WI38 (cell line): Measurements from ENCODE around the gene AFAP1.

Experiments
- H3K4me3 ChIP-seq: 2 replicates; pipeline ENCODE4 v1.5.1; 2011; ENCODE audit warnings: low read depth, mild to moderate bottlenecking, control low read depth, low read length
- TF ChIP-seq, protein P1 (sequence below): IDR thresholded peaks from 2 replicates; pipeline ENCODE4 v1.5.1; 2012; ENCODE audit warnings: low read depth, mild to moderate bottlenecking, control low read depth, low read length

The AFAP1 gene

DNA sequence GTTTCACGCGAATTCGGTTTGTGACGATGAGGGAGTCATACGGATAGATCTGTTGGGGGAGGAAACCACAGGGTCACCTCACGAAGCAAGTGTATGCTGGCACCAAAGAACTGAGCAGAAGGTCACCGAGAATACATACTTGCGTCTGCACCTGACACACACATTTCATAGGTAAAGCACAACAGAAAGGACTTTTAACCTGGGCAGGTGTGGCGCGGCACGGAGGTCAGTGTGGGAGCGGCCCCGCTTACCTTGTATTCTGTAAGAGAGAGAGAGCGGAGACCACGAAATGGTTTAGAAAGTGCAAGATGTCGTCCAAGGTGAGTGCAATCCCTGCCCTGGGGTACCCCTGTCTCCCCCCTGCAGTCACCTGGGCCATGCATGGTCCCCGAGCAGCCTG, 43.6 kb upstream of the AFAP1 start:
- TF ChIP-seq, protein P1, sequence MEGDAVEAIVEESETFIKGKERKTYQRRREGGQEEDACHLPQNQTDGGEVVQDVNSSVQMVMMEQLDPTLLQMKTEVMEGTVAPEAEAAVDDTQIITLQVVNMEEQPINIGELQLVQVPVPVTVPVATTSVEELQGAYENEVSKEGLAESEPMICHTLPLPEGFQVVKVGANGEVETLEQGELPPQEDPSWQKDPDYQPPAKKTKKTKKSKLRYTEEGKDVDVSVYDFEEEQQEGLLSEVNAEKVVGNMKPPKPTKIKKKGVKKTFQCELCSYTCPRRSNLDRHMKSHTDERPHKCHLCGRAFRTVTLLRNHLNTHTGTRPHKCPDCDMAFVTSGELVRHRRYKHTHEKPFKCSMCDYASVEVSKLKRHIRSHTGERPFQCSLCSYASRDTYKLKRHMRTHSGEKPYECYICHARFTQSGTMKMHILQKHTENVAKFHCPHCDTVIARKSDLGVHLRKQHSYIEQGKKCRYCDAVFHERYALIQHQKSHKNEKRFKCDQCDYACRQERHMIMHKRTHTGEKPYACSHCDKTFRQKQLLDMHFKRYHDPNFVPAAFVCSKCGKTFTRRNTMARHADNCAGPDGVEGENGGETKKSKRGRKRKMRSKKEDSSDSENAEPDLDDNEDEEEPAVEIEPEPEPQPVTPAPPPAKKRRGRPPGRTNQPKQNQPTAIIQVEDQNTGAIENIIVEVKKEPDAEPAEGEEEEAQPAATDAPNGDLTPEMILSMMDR, result no peak
- no peak overlapping the region for H3K4me3 ChIP-seq

DNA sequence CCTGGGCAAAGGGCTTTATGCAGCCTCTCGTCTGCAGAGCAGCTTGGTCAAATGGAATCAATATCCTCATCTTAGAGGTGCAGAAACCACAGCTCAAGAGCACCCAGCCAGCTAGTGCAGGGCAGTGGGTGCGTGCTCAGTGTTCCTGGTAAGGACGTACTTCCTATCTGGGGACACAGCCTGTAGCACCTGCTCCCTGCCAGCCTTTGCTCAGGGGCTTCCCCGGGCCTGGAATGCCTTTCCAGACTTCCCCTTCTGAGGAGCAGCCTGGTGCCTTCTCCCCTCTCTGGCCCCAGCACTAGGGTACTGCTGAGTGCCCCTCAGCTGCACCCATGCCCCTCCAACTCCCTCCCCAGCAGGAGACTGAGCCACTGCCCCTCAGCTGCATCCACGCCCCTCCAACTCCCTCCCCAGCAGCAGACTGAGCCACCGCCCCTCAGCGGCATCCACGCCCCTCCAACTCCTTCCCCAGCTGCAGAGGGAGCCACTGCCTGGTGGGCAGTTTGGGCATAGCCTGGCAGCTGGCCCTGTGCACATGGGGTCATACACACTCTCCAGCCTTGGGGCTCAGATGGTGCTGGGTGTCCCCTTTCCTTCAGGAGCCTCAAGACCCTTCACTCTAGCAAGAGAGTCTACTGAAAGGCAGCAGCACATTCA, 42.2 kb upstream of the AFAP1 start:
- no peak overlapping the region for H3K4me3 ChIP-seq
- TF ChIP-seq, protein P1, result no peak

DNA sequence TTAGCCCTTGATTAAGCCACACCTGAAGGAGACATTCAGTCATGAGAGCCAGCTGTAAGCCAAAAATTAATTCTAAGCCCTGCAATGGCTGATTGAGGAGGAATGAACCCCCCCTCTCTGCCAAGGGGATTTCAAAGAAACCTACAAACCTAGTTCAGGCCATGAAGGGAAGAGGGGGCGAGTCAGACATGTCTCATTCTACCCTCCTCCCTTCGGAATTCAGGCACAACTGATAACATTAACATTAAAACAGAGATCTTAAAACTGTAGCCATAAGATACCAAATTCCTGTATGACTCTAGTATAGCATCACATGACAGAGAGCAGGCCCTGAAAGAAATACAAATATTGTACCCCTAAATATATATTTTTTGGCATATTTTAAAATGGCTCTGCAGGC, 40.4 kb upstream of the AFAP1 start:
- TF ChIP-seq, protein P1, result no peak
- H3K4me3 ChIP-seq, result no peak overlapping the region

DNA sequence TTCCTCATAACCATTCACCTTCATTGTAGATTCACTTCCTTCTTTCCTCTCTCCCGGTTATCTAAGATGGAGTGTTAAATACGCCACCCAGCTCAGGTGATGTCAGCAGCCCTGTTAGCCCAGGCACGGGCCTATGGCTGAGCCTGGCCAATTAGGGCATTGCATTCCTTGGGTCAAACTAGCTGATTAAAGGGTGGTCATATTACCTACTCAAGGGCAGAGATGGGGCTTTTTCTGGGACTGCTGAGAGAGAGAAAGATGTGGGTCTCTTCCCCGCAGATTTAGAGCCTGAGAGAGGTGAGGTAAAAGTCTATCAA, 39.9 kb upstream of the AFAP1 start:
- TF ChIP-seq, protein P1, result no peak

DNA sequence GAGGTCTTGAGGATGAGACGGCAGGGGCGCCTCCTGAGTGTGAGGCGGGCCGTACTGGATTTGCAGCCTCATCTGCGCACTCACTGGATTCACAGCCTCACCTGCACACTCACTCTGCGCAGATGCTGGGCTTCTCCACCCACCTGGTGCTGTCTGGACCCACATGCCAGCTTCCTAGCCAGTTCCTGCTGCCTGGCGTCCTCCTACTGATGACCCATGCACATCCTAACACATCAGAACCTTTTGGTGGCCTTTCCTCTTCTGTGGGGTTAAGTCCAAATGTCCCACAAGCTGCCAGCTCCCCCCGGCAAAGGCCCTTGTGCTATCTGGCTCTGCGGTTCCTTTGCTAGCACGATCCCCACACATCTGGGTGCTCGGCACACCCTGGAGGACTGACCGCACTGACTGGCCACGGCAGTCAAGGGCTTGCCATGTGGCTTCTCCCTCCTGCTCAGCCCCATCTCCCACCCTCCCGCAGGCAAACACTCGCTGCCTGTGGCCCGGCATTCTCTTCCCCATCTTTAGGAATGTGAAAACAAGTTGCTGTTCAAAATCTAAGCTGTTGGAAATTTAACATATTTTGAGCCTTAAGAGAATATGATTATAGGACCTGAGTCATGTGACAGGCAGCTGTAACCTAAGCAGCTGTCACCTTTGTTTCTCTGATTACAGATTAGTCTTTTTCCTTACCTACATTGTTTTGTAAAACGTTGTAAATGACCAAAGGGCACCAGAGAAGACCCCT, 39.4 kb upstream of the AFAP1 start:
- no peak overlapping the region for H3K4me3 ChIP-seq
- TF ChIP-seq, protein P1, result no peak

More for the DNA sequence above, 39.9 kb upstream of the AFAP1 start:
- H3K4me3 ChIP-seq, result no peak overlapping the region

DNA sequence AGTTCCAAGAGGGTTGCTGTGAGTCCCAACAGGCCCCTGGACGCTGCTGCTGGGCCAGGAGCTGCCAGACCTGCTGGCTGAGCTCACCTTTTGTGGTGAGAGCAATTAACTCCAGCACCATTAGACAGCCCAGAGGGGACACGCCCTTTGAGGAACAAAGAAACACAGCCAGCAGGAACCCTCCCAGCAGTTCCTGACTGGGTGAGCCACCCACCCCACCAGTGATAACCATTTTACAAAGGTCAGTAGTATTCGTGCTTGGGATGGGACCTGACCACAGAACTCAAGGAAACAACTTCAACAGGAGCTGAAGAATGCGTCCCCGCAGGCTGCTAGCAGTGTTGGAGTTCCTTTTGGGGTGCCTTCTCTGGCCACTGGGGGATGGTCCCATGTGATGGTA, 38.8 kb upstream of the AFAP1 start:
- TF ChIP-seq, protein P1, result no peak
- H3K4me3 ChIP-seq, result no peak overlapping the region

DNA sequence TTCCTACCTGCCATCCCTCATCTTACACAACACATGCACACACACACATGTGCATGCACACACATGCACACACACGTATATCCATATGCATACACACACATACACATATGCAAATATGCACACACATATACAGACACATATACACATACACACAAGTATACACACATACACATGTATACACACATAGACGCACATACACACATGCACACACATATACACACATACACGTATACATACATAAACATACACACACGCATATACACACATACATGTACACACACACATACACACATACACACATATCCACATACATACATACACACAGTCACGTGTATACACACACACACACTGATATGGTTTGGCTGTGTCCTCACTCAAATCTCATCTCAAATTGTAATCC, 37.0 kb upstream of the AFAP1 start:
- H3K4me3 ChIP-seq, result no peak overlapping the region
- TF ChIP-seq, protein P1, result no peak
